GM21528 (cell line): Measurements from ENCODE around the gene TOGARAM1.

Source experiments
- ATAC-seq: cut with Tn5 transposase; IDR thresholded peaks from one replicate; pipeline ENCODE4 v1.9.1; 2021; ENCODE audit warnings: mild to moderate bottlenecking, moderate library complexity; ENCODE audit not compliant: unreplicated experiment, low FRiP score

The TOGARAM1 gene

DNA sequence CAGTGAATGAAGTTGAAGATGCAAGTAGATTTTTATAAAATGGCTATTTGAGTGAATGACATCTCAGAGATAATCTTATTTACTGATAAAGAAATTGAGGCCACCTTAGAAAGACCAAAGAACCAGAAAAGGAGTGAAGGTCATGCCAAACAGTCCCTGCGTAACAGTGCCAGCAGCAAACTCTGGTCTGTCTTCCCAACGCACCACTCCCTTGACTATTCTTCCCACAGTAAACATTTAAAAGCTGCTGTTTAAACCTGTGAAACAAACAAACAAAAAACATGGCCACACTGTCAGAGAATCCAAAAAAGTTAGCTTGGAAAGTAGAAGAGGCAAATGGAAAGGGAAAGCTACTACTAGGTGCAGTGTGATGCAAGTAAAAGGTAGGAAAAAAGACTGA, 120.4 kb downstream of the TOGARAM1 start:
- no peak for ATAC-seq

- ATAC-seq: peak; percentile 21
These were observed 121.6 kb downstream of the TOGARAM1 start for GRCh38 chr14:45083617-45083975.

DNA sequence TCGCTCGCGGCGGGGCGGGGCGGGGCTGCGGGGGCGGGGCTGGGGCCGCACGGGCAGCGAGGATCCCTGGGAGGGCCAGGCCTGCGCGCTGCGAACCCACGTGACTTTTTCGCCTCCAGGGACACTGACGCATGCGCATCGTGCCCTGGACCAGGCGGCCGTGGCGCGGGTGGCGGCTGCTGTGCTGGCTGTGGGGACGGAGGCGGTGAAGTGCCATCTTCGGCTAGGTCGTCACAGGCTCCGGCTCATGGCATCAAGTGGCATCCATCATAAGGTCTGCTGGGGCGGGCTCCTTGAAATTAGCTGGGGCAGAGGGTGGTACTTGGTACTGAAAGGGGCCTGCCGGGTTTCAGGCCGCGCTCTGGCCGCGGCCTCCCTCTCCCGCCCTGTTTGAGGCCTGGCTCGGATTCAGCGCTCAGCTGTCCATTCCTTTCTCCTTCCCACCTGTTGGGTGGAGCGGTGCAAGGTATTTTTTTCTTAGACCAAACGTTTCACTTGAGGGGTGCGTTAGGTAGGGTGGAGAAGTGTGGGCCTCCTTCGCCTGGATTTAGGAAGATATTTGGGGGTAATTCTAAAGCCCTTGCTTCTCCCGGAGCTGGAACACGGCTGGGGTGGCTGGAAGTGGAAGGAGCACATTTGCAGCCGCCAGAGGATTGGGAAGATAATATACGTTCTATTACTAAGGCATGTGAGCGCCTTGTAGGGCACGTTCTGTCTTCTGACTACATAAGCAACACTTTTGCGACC, 122.2 kb downstream of the TOGARAM1 start, which contains the start of gene PRPF39:
Gene PRPF39 (plus strand): TSS at position 141 of the 747 bp plus-strand sequence. CDS start 11,124 bp downstream, outside the sequence.
- ATAC-seq: peak; percentile 95

- no peak for ATAC-seq
These were observed 123.0 kb downstream of the TOGARAM1 start for GRCh38 chr14:45084946-45085346.

- ATAC-seq: peak; percentile 77
These were observed 127.8 kb downstream of the TOGARAM1 start for GRCh38 chr14:45089813-45090212.

GRCh38 chr14:45091710-45092109, 129.7 kb downstream of the TOGARAM1 start:
- ATAC-seq: no peak

DNA sequence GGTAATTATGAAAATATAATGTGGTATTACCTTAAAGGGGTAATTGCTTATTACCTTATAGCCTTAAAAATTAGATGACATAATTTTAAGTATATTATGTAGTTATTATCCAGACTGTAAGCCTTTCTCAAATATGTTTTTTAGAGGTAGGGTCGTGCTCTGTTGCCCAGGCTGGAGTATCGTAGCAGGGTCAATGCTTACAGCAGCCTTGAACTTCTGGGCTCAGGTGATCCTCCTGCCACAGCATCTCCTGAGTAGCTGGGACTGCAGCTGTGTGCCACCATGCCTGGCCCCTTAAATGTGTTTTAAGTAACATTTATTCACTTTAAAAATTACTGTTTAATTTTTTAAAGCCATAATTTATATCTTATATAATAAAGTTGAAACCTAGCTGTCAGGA, 132.3 kb downstream of the TOGARAM1 start:
- no peak for ATAC-seq

DNA sequence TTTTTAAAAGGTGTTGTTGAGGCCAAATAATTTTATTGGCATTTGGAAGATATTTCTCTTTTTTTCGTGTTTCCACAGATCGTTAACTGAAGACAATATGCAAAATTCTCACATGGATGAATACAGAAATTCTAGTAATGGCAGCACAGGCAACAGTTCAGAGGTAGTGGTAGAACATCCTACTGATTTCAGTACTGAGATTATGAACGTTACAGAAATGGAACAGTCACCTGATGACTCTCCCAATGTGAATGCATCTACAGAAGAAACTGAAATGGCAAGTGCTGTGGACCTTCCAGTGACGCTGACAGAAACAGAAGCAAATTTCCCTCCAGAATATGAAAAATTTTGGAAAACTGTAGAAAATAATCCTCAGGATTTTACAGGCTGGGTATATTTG, 133.2 kb downstream of the TOGARAM1 start:
- ATAC-seq: no peak

DNA sequence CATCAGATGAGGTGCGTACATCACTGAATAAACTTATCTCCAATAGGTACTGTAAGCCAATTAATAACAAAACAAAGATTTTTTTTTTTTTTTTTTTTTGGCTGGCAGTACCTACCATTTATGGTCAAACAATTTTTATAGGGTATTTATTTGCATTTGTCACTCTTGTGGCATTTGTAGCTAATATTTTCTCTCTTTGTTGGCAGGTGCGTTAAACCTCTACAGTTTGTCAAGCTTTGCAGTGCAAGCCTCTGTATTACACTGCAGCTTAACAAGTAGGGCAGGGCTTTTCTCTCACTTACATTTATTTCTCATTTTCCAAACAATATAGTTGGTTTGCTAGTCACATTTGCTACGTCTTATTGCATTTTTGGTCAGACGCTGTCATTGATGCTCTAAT, 134.2 kb downstream of the TOGARAM1 start:
- no peak for ATAC-seq

GRCh38 chr14:45103806-45104205, 141.8 kb downstream of the TOGARAM1 start:
- ATAC-seq: no peak

- ATAC-seq: no peak
These were observed 142.6 kb downstream of the TOGARAM1 start for GRCh38 chr14:45104561-45104960.

DNA sequence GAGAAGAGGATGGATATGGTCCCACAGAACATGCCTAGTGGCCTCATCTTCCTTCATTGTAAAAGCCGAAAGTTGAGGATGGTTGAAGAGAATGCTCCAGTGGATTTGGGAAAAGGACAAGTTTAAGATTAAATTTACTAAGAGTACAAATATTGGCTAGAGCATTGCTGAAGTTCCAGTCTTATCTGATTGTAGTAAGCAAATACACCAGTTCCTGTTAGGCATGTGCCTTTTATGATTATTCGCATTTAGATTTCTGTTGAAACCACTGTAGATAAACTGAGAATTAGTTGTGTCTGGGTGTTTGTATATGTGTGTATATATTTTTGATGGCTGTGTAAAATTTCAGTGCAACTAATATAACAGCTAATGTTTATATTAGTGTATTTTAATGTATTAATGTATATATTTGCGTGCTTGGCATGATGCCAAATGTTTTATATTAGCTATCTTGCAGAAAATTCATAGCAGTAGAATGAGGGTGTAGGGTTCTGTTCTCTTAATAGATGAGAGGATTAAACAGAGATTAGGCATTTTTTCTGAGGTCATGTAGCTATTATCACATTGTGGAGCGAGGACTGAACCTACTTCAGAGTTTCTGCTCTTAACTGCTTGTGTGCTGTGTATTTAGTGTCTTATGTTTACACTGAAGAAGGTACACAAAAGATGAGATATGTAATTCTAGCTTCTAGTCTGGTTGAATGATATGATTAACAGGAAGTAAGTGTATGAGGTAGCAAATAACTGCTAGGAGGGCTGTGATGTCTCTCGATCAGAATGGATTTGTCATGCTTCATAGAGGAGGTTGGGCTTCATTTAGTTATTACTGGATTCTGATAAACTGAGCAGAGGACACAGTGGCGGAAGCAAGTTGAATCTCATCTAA, 151.1 kb downstream of the TOGARAM1 start:
- no peak for ATAC-seq

- ATAC-seq: no peak
These were observed 152.3 kb downstream of the TOGARAM1 start for GRCh38 chr14:45114327-45114726.

GRCh38 chr14:45118594-45118993, 156.6 kb downstream of the TOGARAM1 start:
- ATAC-seq: no peak

DNA sequence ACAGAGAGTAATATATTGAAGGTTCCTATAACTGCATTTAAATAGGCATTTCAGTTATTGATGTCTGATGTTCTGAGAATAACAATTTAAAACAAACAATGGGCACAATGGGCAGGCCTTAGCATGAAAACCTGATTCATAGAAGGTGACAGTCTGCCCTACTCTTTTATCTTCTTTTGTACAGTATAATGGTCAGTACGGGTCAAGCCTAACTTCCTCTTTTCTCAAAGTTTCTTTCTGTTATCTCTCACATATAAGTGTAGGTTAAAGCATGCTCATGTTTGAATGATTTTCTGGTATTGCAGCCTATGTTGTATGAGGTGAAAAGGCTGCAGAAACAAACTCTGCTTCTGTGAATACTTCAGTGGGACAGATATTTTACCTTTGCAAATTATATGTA, 158.1 kb downstream of the TOGARAM1 start:
- no peak for ATAC-seq

GRCh38 chr14:45123271-45123670, 161.3 kb downstream of the TOGARAM1 start:
- no peak for ATAC-seq
